Keratinocyte (primary cell): Measurements from ENCODE around the gene FAM229B. TPM values are rescaled to one million over a fixed set of nuclear protein-coding genes. Genes with fewer than 3 reads are reported as not detected.
A peak's percentile ranks its signal among the peaks of the same experiment; 100 is the strongest.

Experiments used
- DNase-seq: peaks from one replicate; pipeline ENCODE4 v3.0.0-alpha.2; 2011; ENCODE audit warnings: low read depth, missing footprints, low spot score
- FAIRE-seq: peaks from 2 replicates; lab custom pipeline; 2011; peaks lifted over from hg19 to GRCh38; lab: Jason Lieb, UNC
- H2AFZ ChIP-seq: 2 replicates; pipeline ENCODE4 v1.6.0; 2012; ENCODE audit warnings: low read length, control low read depth, inconsistent platforms; ENCODE audit not compliant: control insufficient read depth
- H3K27ac ChIP-seq: 2 replicates; pipeline ENCODE4 v1.5.1; 2011; ENCODE audit warnings: low read length; ENCODE audit not compliant: control insufficient read depth, insufficient read depth
- H3K27me3 ChIP-seq: 3 replicates; pipeline ENCODE4 v1.6.0; 2011; ENCODE audit warnings: low read length; ENCODE audit not compliant: control insufficient read depth, insufficient read depth; ENCODE audit errors: extremely low read depth
- H3K36me3 ChIP-seq, 2 experiments: 2 replicates in 1 of 2; 3 replicates in 1 of 2; pipeline ENCODE4 v1.5.1; 2011; ENCODE audit warnings: low read length in 2 of 2, mild to moderate bottlenecking in 1 of 2; ENCODE audit not compliant: control insufficient read depth in 2 of 2, insufficient read depth in 2 of 2; ENCODE audit errors: extremely low read depth in 1 of 2
- H3K4me1 ChIP-seq: 3 replicates; pipeline ENCODE4 v1.5.1; 2011; ENCODE audit warnings: low read length; ENCODE audit not compliant: control insufficient read depth, insufficient read depth; ENCODE audit errors: extremely low read depth
- H3K4me2 ChIP-seq: 3 replicates; pipeline ENCODE4 v1.6.0; 2011; ENCODE audit warnings: low read depth, low read length; ENCODE audit not compliant: control insufficient read depth, insufficient read depth; ENCODE audit errors: extremely low read depth
- H3K4me3 ChIP-seq, 3 experiments: fragments of 200-600 bp in 1 of 3; sonication (generic) in 1 of 3; 2 replicates in 2 of 3; 3 replicates in 1 of 3; pipeline ENCODE4 v1.5.1; 2011 to 2016; ENCODE audit warnings: low read length in 3 of 3, mild to moderate bottlenecking in 3 of 3, control low read depth in 2 of 3, inconsistent platforms in 1 of 3, low read depth in 1 of 3, mixed read lengths in 1 of 3, mixed run types in 1 of 3, moderate library complexity in 1 of 3; ENCODE audit not compliant: control insufficient read depth in 2 of 3, insufficient read depth in 2 of 3; ENCODE audit errors: extremely low read depth in 1 of 3
- H3K79me2 ChIP-seq: 2 replicates; pipeline ENCODE4 v1.6.0; 2012; ENCODE audit warnings: low read length; ENCODE audit not compliant: control insufficient read depth, insufficient read depth
- H3K9ac ChIP-seq: 3 replicates; pipeline ENCODE4 v1.6.0; 2011; ENCODE audit warnings: low read length; ENCODE audit not compliant: control insufficient read depth, insufficient read depth; ENCODE audit errors: extremely low read depth
- H3K9me1 ChIP-seq: 3 replicates; pipeline ENCODE4 v1.6.0; 2011; ENCODE audit warnings: low read length; ENCODE audit not compliant: control insufficient read depth, insufficient read depth; ENCODE audit errors: extremely low read depth
- H3K9me3 ChIP-seq: 2 replicates; pipeline ENCODE4 v1.5.1; 2012; ENCODE audit warnings: low read depth, low read length; ENCODE audit not compliant: control insufficient read depth
- H4K20me1 ChIP-seq: 3 replicates; pipeline ENCODE4 v1.6.0; 2011; ENCODE audit warnings: low read length; ENCODE audit not compliant: control insufficient read depth, insufficient read depth; ENCODE audit errors: extremely low read depth
- CTCF ChIP-seq, 3 experiments: IDR thresholded peaks in 1 of 3; conservative IDR thresholded peaks in 1 of 3; optimal IDR thresholded peaks in 1 of 3; 2 replicates in 2 of 3; 3 replicates in 1 of 3; pipeline versions ENCODE3 to v1.5.1; 2011; ENCODE audit warnings: low read length in 3 of 3, mild to moderate bottlenecking in 3 of 3, moderate library complexity in 2 of 3, control low read depth in 1 of 3, inconsistent platforms in 1 of 3; ENCODE audit not compliant: insufficient read depth in 2 of 3; ENCODE audit errors: extremely low read depth in 1 of 3
- EZH2 ChIP-seq: IDR thresholded peaks from one replicate; pipeline ENCODE4 v1.6.1; 2012; ENCODE audit warnings: inconsistent platforms, mild to moderate bottlenecking, low read length, moderate library complexity
- dilution Hi-C: fragments of 300-500 bp; cut with MboI; formaldehyde crosslinking; loops from one replicate; pipeline ENCODE4 v1.7.0; 2020; ENCODE audit warnings: low sequenced_read_pairs; ENCODE audit not compliant: extremely low pct_ligation_motif_present
- polyA plus RNA-seq, 5 experiments: library from polyadenylated mRNA; depleted of rRNA in 3 of 5; stranded (reverse) in 3 of 5; stranded (forward) in 1 of 5; unstranded in 1 of 5; fragments of >200 nt; gene quantifications; 1 replicate in 1 of 5; 2 replicates in 3 of 5; 3 replicates in 1 of 5; pipeline versions ENCODE4 v1.2.1 to v1.2.3, GENCODE V29; 2011 to 2012; ENCODE audit warnings: missing spikeins in 2 of 5, low read depth in 1 of 5, low replicate concordance in 1 of 5

The FAM229B gene
- polyA plus RNA-seq, 1 donor (not counting 4 experiments of a cell fraction or from before 2014, with no cell fraction given), result 15.0 TPM

DNA sequence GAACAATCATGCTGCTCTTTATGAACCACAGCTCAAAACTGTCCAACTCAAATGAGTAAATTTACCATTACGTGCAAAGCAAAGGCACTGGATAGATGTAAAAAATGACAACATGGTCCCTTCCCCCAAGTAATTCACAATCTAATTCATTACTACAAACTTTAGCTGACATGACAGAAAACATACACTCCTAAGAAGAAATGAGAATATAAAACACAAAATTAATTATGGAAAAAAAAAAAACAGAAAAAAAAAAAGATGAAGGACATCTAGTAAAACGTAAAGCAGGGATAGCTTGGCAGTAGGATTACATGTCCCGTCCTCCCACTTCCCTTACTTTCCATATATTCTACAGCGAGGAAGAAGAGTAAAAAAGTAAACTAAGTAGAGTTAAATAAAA is 5.8 kb upstream of the FAM229B start:
- no peaks in the 10 kb centered on the region for H3K27me3 ChIP-seq
- no peaks in the 10 kb centered on the region for H3K9me3 ChIP-seq
- DNase-seq, result no peak
- TF ChIP-seq CTCF (optimal IDR thresholded peaks at IDR 0.05 in 1 of 3, IDR thresholded peaks at IDR 0.05 in 1 of 3, conservative IDR thresholded peaks at IDR 0.05 in 1 of 3; ENCODE audit: extremely low read depth in 1 of 3, insufficient read depth in 2 of 3, low read length in 3 of 3) (no peak), EZH2 (no peak)
- no peaks in the 10 kb centered on the region for H3K4me1 ChIP-seq
- H2AFZ ChIP-seq, result no peak overlapping the region
- no peaks in the 10 kb centered on the region for H4K20me1 ChIP-seq
- H3K79me2 ChIP-seq, result no peaks in the 10 kb centered on the region
- no peak for FAIRE-seq
- dilution Hi-C loops, result no loop called here
- no peak overlapping the region for H3K9ac ChIP-seq
- no peak overlapping the region for H3K4me2 ChIP-seq
- no peak overlapping the region for H3K27ac ChIP-seq
- H3K4me3 ChIP-seq, result no peak overlapping the region
- H3K9me1 ChIP-seq, result no peaks in the 10 kb centered on the region
- H3K36me3 ChIP-seq, result peaks cover 3 to 31% of the 10 kb centered on the region in 2 experiments

DNA sequence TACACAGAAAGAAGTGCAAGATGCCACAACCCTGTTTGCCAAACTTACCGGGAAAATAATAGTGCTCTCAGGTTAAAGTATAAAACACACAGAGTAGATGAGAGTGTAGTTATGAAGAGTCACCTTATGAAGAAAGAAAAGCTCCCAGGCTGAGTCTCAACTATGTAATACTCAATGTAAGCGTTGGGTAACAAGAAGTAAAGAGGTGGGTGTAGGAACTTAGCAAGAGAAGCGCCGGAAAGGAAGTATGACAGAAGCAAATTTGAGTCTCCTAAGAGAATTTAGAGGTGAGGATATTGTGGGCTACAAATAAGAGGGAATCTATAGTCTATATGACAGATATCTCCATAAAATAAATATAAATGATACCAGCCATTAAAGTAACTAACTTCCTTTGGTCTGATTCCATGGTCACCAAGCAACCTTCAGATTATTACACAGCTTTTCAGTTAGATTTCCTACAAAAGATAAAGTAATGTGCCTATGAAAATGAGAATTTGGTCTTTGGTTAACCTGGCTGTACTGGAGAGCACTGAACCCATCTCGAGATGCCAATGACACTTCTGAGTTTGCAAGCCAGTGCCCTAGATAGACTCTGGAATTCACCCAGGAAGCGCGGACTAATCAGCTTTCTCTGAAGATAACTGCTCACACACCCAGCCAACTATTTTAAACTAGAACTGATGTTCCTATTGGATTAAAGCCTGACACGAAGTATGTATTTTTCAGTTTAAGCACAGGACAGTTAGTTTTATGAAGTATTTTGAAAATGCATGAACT is 1.9 kb upstream of the FAM229B start:
- no peak for TF ChIP-seq EZH2
- no peak for TF ChIP-seq CTCF (optimal IDR thresholded peaks at IDR 0.05 in 1 of 3, IDR thresholded peaks at IDR 0.05 in 1 of 3, conservative IDR thresholded peaks at IDR 0.05 in 1 of 3; ENCODE audit: extremely low read depth in 1 of 3, insufficient read depth in 2 of 3, low read length in 3 of 3)
- FAIRE-seq, result no peak
- no peak overlapping the region for H3K9ac ChIP-seq

More for the DNA sequence above, 1.9 kb upstream of the FAM229B start:
- Histone ChIP-seq H3K27me3 (no peaks in the 10 kb centered on the region), H3K4me1 (peaks cover 5% of the 10 kb centered on the region), H3K79me2 (no peaks in the 10 kb centered on the region), H3K9me3 (no peaks in the 10 kb centered on the region), H3K4me3 (peak overlapping the region in 1 of 3 experiments; percentile 17), H3K27ac (no peak overlapping the region), H4K20me1 (no peaks in the 10 kb centered on the region), H3K9me1 (no peaks in the 10 kb centered on the region), H3K36me3 (peaks cover 3 to 23% of the 10 kb centered on the region in 2 experiments), H2AFZ (no peak overlapping the region), H3K4me2 (peak overlapping the region; percentile 96)
- DNase-seq, result no peak
- dilution Hi-C loops, result no loop called here
